GM13976 (cell line): Measurements from ENCODE around the gene CDAN1.

Experiments used
- DNase-seq: peaks from one replicate; pipeline ENCODE4 v3.0.0; 2012; ENCODE audit warnings: low spot score
- CTCF ChIP-seq: IDR thresholded peaks from 2 replicates; pipeline ENCODE4 v1.5.1; 2012; ENCODE audit warnings: borderline replicate concordance, mild to moderate bottlenecking; ENCODE audit not compliant: insufficient read depth; ENCODE audit errors: extremely low read depth, missing control alignments, control extremely low read depth
- in situ Hi-C: fragments of 300-500 bp; cut with MboI; formaldehyde crosslinking; loops from one replicate; pipeline ENCODE4 v1.12.0; 2022; ENCODE audit warnings: low sequenced_read_pairs, mixed read lengths, inconsistent platforms; ENCODE audit not compliant: unreplicated experiment

CDAN1 gene

GRCh38 chr15:42736793-42737528 lies at the start of gene CDAN1:
Gene CDAN1 (minus strand): TSS chr15:42737128. CDS start chr15:42737102, 26 bp downstream.
- in situ Hi-C loops = no loop called here
- DNase-seq = peak; percentile 100
- TF ChIP-seq CTCF = no peak

GRCh38 chr15:42785569-42785968 lies 48.6 kb upstream of the CDAN1 start:
- TF ChIP-seq CTCF = no peak
- in situ Hi-C loops = no loop called here

GRCh38 chr15:42784705-42785104 lies 47.8 kb upstream of the CDAN1 start:
- no peak for TF ChIP-seq CTCF
- in situ Hi-C loops = no loop called here
- no peak for DNase-seq

More at GRCh38 chr15:42785569-42785968, 48.6 kb upstream of the CDAN1 start:
- DNase-seq = no peak

GRCh38 chr15:42782716-42783115 lies 45.8 kb upstream of the CDAN1 start:
- TF ChIP-seq CTCF = no peak
- in situ Hi-C loops = no loop called here
- DNase-seq = no peak

- TF ChIP-seq CTCF = no peak
- in situ Hi-C loops = no loop called here
- DNase-seq = no peak
Measured at GRCh38 chr15:42775416-42775815, 38.5 kb upstream of the CDAN1 start.

GRCh38 chr15:42772901-42773300 lies 36.0 kb upstream of the CDAN1 start:
- no peak for DNase-seq
- in situ Hi-C loops = no loop called here
- no peak for TF ChIP-seq CTCF
